K562 (cell line): Measurements from ENCODE around the gene CACNG5. TPM values are rescaled to one million over a fixed set of nuclear protein-coding genes. Genes with fewer than 3 reads are reported as not detected.

ENCODE experiments used
- ATAC-seq: fragments of 200-7000 bp; cut with Tn5 transposase; 3 replicates; pipeline ENCODE4 v1.9.1; 2020; ENCODE audit warnings: moderate library complexity
- BruUV-seq: library from RNA; stranded (reverse); fragments of 400-500 nt; replicated peaks from 2 replicates; lab custom pipeline; 2021; lab: Mats Ljungman, UMichigan
- CTCF ChIA-PET: fragments of 300-600 bp; formaldehyde crosslinking; extraction: SDS; loops from one replicate; lab custom pipeline; 2021; ENCODE audit warnings: low intra/inter-chr PET ratio; lab: Yijun Ruan, JAX
- POLR2A ChIA-PET: fragments of 300-600, 350-650 bp; sonication (Branson Sonifier 250); formaldehyde crosslinking; extraction: SDS; loops from one replicate; lab custom pipeline; 2021; ENCODE audit warnings: antibody characterized with exemption, inconsistent platforms; lab: Yijun Ruan, JAX
- DNase-seq, 4 experiments: peaks; one replicate each; pipeline versions ENCODE4 v3.0.0 to v3.0.0-alpha.2; 2011 to 2018; ENCODE audit warnings: low spot score in 3 of 4, mixed read lengths in 3 of 4; ENCODE audit errors: extremely low read depth in 1 of 4
- FAIRE-seq: peaks from 2 replicates; lab custom pipeline; 2011; peaks lifted over from hg19 to GRCh38; lab: Jason Lieb, UNC
- H2AFZ ChIP-seq: 2 replicates; pipeline ENCODE4 v1.6.0; 2011; ENCODE audit warnings: low read depth, low read length, control low read depth, inconsistent platforms
- H3K27ac ChIP-seq: fragments of 200-600 bp; 3 replicates; pipeline ENCODE4 v1.8.0; 2011; ENCODE audit warnings: low read depth, mild to moderate bottlenecking, control low read depth, inconsistent platforms, low read length, moderate library complexity, mixed read lengths; ENCODE audit errors: extremely low read depth
- H3K27me3 ChIP-seq, 2 experiments: fragments of 300-600 bp in 1 of 2; 2 replicates in 1 of 2; 3 replicates in 1 of 2; pipeline versions ENCODE4 v1.6.0 to v1.8.0; 2011; ENCODE audit warnings: inconsistent platforms in 2 of 2, low read length in 2 of 2, mild to moderate bottlenecking in 1 of 2, mixed read lengths in 1 of 2, moderate library complexity in 1 of 2; ENCODE audit not compliant: control insufficient read depth in 2 of 2, insufficient read depth in 2 of 2
- H3K36me3 ChIP-seq: fragments of 300-600 bp; 3 replicates; pipeline ENCODE4 v1.8.0; 2011; ENCODE audit warnings: mild to moderate bottlenecking, low read length, inconsistent platforms; ENCODE audit not compliant: control insufficient read depth, insufficient read depth
- H3K4me1 ChIP-seq, 2 experiments: fragments of 200-600 bp in 1 of 2; replicated peaks in 1 of 2; 2 replicates in 1 of 2; 3 replicates in 1 of 2; pipeline versions ENCODE4 v1.5.1 to v1.8.0; 2011; ENCODE audit warnings: inconsistent platforms in 2 of 2, low read length in 2 of 2, mild to moderate bottlenecking in 1 of 2, mixed read lengths in 1 of 2, moderate library complexity in 1 of 2; ENCODE audit not compliant: control insufficient read depth in 2 of 2, insufficient read depth in 2 of 2
- H3K4me2 ChIP-seq: 2 replicates; pipeline ENCODE4 v1.6.1; 2011; ENCODE audit warnings: low read length, control low read depth, inconsistent platforms, mixed read lengths; ENCODE audit not compliant: insufficient read depth
- H3K4me3 ChIP-seq: fragments of 200-600 bp; sonication (generic), shearing (Covaris generic); 2 replicates; pipeline ENCODE4 v1.5.1; 2016; ENCODE audit warnings: control low read depth, inconsistent platforms
- H3K79me2 ChIP-seq: fragments of 200-600 bp; 3 replicates; pipeline ENCODE4 v1.8.0; 2011; ENCODE audit warnings: low read length, inconsistent platforms; ENCODE audit not compliant: control insufficient read depth, insufficient read depth
- H3K9ac ChIP-seq, 2 experiments: 2 replicates each; pipeline versions ENCODE4 v1.6.0 to v1.6.1; 2011; ENCODE audit warnings: low read depth in 2 of 2, low read length in 2 of 2, control low read depth in 1 of 2, inconsistent platforms in 1 of 2, mild to moderate bottlenecking in 1 of 2, mixed read lengths in 1 of 2; ENCODE audit not compliant: insufficient read depth in 1 of 2
- H3K9me1 ChIP-seq: one replicate; pipeline ENCODE4 v1.6.0; 2011; ENCODE audit warnings: inconsistent platforms, mild to moderate bottlenecking, low read length, moderate library complexity; ENCODE audit not compliant: control insufficient read depth, insufficient read depth
- H3K9me3 ChIP-seq: replicated peaks from 2 replicates; pipeline ENCODE4 v1.5.1; 2011; ENCODE audit warnings: low read depth, low read length, inconsistent platforms; ENCODE audit not compliant: control insufficient read depth, insufficient read depth
- H4K20me1 ChIP-seq: replicated peaks from 2 replicates; pipeline ENCODE4 v1.6.1; 2011; ENCODE audit warnings: low read length, inconsistent platforms, mixed read lengths; ENCODE audit not compliant: control insufficient read depth, insufficient read depth
- ADNP ChIP-seq: fragments of 200-800 bp; sonication (Bioruptor generic); IDR thresholded peaks from 2 replicates; pipeline ENCODE4 v1.6.1; 2016; ENCODE audit warnings: missing genetic modification characterization, missing compliant biosample characterization
- CREBBP ChIP-seq: IDR thresholded peaks from one replicate; pipeline ENCODE4 v1.6.1; 2012; ENCODE audit warnings: low read depth, mild to moderate bottlenecking, control low read depth, inconsistent platforms, low read length
- HCFC1 ChIP-seq: IDR thresholded peaks from 2 replicates; pipeline ENCODE4 v1.6.1; 2012; ENCODE audit warnings: low read depth, low read length, improper control_type of control experiment
- ID3 ChIP-seq, 2 experiments: fragments of 250-450 bp in 1 of 2; fragments of 450-650 bp in 1 of 2; sonication (Bioruptor Pico) in 1 of 2; IDR thresholded peaks; 2 replicates each; pipeline versions ENCODE4 v1.6.1 to v1.8.0; 2016 to 2021; ENCODE audit warnings: mild to moderate bottlenecking in 2 of 2, moderate library complexity in 2 of 2, missing compliant biosample characterization in 1 of 2, missing genetic modification characterization in 1 of 2
- U2AF2 ChIP-seq: fragments of 200-400 bp; formaldehyde crosslinking; optimal IDR thresholded peaks from 2 replicates; pipeline ENCODE3; 2017; ENCODE audit warnings: low read depth, mild to moderate bottlenecking, low read length
- ZNF41 ChIP-seq: fragments of 250-450 bp; sonication (Bioruptor Pico); conservative IDR thresholded peaks from 2 replicates; pipeline ENCODE4 v1.4.0; 2020; ENCODE audit warnings: mild to moderate bottlenecking
- ZSCAN32 ChIP-seq: fragments of 450-650 bp; formaldehyde crosslinking; IDR thresholded peaks from 2 replicates; pipeline ENCODE4 v1.4.0; 2020; ENCODE audit warnings: mild to moderate bottlenecking, moderate library complexity
- WGBS: fragments of 100-300 bp; shearing (Covaris generic); methylation state at CpG from one replicate; pipeline ENCODE4 v1.1.6; 2016; ENCODE audit warnings: low coverage, mixed read lengths; ENCODE audit not compliant: insufficient coverage; ENCODE audit errors: missing lambda C conversion rate; 5-methylcytosine and 5-hydroxymethylcytosine counted together
- in situ Hi-C: fragments of 300-500 bp; cut with MboI; formaldehyde crosslinking; loops from 4 replicates; pipeline ENCODE4 v1.15.0; 2018; ENCODE audit warnings: inconsistent platforms, mixed read lengths
- intact Hi-C: fragments of 100-400 bp; cut with micrococcal nuclease; formaldehyde crosslinking; loops from 2 replicates; pipeline ENCODE4 v1.14.2; 2022
- polyA plus RNA-seq, 8 experiments: library from polyadenylated mRNA; depleted of rRNA in 4 of 8; stranded (reverse) in 5 of 8; unstranded in 3 of 8; fragments of >200 nt; fragmentation: Nextera tagmentation in 2 of 8; fragmentation: Illumina TruSeq in 1 of 8; extraction: Ambion mirVana in 2 of 8; extraction: Trizol in 1 of 8; gene quantifications; 2 replicates each; pipeline versions ENCODE4 v1.2.1 to v1.2.3, GENCODE V29; 2011 to 2014; ENCODE audit warnings: inconsistent platforms in 1 of 8, missing spikeins in 1 of 8
- total RNA-seq, 7 experiments: library from RNA; depleted of rRNA in 6 of 7; stranded (reverse); fragments of >200 nt in 6 of 7; fragmentation: Illumina TruSeq in 2 of 7; extraction: Trizol in 2 of 7; gene quantifications; 2 replicates each; pipeline versions ENCODE4 v1.2.1 to v1.2.3, GENCODE V29; 2011 to 2021; ENCODE audit warnings: low replicate concordance in 1 of 7
- TF ChIP-seq, protein P1 (sequence below), 2 experiments: fragments of 150-350 bp in 1 of 2; IDR thresholded peaks; 2 replicates each; pipeline ENCODE4 v1.6.1; 2012 to 2016; ENCODE audit warnings: low read depth in 2 of 2, low read length in 2 of 2, mild to moderate bottlenecking in 1 of 2, moderate library complexity in 1 of 2

Gene CACNG5
- total and polyA plus RNA-seq, 9 of the 15 experiments (the other 6 are each of a cell fraction or from before 2014, with no cell fraction given) = not detected

DNA sequence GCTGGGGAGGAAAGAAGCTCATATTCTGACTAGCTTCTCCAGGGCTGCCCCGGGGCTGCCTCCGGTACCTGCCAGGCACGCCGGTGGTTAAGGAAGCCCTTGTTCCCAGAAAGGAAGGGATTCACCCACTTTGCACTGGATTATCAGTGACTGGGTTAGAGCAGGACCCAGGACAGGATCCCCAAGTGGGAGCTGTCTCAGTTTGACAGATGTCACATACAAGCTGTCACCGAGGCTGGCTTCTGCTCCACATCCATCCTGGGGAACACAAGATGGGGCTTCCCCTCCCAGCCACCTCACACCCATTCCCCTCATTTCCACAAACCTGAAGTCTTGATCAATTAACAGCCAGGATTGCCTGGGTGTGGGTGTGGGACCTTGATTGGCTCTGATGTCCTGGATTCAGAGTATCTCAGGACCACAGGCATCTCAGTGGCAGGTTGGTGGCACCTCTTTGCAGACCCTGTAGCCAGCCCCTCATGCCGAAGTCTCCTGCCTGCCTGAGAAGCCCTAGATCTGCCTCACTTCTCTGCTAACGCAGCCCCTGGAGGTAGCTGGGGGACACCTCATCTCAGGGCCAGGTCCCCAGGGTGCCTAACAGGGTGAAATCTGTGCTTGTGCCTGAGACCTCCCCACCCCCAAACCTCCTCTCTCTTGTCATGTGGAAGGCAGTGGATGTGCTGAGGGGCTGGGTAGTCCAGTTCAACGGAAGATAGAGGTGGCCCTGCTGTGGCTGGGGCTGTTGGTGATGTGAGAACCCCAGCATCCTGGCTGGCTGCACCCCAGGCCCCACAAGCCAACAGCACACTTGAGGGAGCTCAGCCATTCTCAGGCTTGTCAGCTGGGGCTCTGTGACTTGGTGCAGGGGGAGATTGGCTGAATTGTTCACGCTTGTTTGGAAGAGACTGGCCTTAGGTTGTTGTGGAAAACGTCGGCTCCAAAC is 1.4 kb downstream of the CACNG5 start:
- H3K27ac ChIP-seq = no peak overlapping the region
- H3K9me3 ChIP-seq = no peaks in the 10 kb centered on the region
- CTCF ChIA-PET = no interaction called here
- H3K4me2 ChIP-seq = no peak overlapping the region
- DNase-seq (no peak), ATAC-seq (no peak), FAIRE-seq (no peak)
- no peaks in the 10 kb centered on the region for H3K79me2 ChIP-seq
- in situ Hi-C loops = no loop called here
- BruUV-seq = no TSS peak
- H3K9me1 ChIP-seq = no peaks in the 10 kb centered on the region
- H3K36me3 ChIP-seq = no peaks in the 10 kb centered on the region
- TF ChIP-seq ZNF41 (CRISPR knock-in tag) = no peak
- TF ChIP-seq HCFC1 = no peak
- no peak for TF ChIP-seq ID3 (CRISPR knock-in tag; IDR thresholded peaks at IDR 0.05)
- no peak for TF ChIP-seq ID3 (tag; IDR thresholded peaks at IDR 0.05)
- TF ChIP-seq, protein P1, sequence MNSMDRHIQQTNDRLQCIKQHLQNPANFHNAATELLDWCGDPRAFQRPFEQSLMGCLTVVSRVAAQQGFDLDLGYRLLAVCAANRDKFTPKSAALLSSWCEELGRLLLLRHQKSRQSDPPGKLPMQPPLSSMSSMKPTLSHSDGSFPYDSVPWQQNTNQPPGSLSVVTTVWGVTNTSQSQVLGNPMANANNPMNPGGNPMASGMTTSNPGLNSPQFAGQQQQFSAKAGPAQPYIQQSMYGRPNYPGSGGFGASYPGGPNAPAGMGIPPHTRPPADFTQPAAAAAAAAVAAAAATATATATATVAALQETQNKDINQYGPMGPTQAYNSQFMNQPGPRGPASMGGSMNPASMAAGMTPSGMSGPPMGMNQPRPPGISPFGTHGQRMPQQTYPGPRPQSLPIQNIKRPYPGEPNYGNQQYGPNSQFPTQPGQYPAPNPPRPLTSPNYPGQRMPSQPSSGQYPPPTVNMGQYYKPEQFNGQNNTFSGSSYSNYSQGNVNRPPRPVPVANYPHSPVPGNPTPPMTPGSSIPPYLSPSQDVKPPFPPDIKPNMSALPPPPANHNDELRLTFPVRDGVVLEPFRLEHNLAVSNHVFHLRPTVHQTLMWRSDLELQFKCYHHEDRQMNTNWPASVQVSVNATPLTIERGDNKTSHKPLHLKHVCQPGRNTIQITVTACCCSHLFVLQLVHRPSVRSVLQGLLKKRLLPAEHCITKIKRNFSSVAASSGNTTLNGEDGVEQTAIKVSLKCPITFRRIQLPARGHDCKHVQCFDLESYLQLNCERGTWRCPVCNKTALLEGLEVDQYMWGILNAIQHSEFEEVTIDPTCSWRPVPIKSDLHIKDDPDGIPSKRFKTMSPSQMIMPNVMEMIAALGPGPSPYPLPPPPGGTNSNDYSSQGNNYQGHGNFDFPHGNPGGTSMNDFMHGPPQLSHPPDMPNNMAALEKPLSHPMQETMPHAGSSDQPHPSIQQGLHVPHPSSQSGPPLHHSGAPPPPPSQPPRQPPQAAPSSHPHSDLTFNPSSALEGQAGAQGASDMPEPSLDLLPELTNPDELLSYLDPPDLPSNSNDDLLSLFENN (IDR thresholded peaks at IDR 0.05; ENCODE audit: low read depth in 2 of 2, low read length in 2 of 2) = no peak
- TF ChIP-seq ADNP = no peak
- no peak for TF ChIP-seq CREBBP
- TF ChIP-seq ZSCAN32 = no peak
- TF ChIP-seq U2AF2 = no peak
- POLR2A ChIA-PET = interaction anchor here (0.6 to 1.2 kb wide), 4 partner anchors 8 to 613 kb away, joined by 3 to 4 read pairs (median 3); no protein-coding TSS in a partner anchor
- no peak overlapping the region for H2AFZ ChIP-seq
- H3K4me3 ChIP-seq = no peak overlapping the region
- H3K9ac ChIP-seq = no peak overlapping the region
- peaks cover 24% of the 10 kb centered on the region for H4K20me1 ChIP-seq
- peaks cover 0 to 9% of the 10 kb centered on the region in 2 experiments; a peak in 2 of 5 replicates for H3K4me1 ChIP-seq
- peaks cover 18 to 75% of the 10 kb centered on the region in 2 experiments for H3K27me3 ChIP-seq
- intact Hi-C loops = no loop called here
- WGBS = 3% methylated on average over 9 of the region's 11 CpGs
